ENCODE data around the gene ELAVL2.

Gene ELAVL2

GRCh38 chr9:23820451-23821374, 5.3 kb downstream of the ELAVL2 start:
- TF ChIP-seq CTCF (IDR thresholded peaks at IDR 0.05; ENCODE audit: control insufficient read depth, extremely low read depth, insufficient read depth): no peak
- no peak for DNase-seq (ENCODE audit: low read depth)
- H3K4me3 ChIP-seq (ENCODE audit: low read depth, low read length): peak overlapping the region; percentile 45

GRCh38 chr9:23819403-23819802, 6.6 kb downstream of the ELAVL2 start:
- no peak for DNase-seq (ENCODE audit: low read depth)
- no peak overlapping the region for H3K4me3 ChIP-seq (ENCODE audit: low read depth, low read length)
- TF ChIP-seq CTCF (IDR thresholded peaks at IDR 0.05; ENCODE audit: control insufficient read depth, extremely low read depth, insufficient read depth): no peak

DNA sequence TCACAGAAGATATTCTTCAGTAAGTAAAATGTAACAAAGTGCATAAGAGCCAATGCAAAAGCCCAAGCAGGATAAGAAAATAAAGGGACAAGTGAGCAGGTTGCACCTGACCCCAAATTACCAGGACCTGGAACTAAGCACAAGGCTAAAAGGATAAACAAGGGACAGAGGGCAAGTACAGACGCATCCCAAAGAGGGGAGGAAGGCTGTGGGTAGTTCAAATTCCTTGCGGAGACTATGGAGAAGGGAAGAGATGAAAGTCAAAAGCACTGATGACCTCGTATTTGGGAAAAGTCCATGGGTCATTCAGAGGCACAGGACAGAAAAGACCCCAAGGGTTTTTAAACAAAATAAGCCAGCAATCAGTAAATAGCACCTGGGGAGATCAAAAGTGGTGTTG, 11.8 kb downstream of the ELAVL2 start:
- H3K4me3 ChIP-seq (ENCODE audit: low read depth, low read length): no peak overlapping the region
- DNase-seq (ENCODE audit: low read depth): no peak
- no peak for TF ChIP-seq CTCF (IDR thresholded peaks at IDR 0.05; ENCODE audit: control insufficient read depth, extremely low read depth, insufficient read depth)

DNA sequence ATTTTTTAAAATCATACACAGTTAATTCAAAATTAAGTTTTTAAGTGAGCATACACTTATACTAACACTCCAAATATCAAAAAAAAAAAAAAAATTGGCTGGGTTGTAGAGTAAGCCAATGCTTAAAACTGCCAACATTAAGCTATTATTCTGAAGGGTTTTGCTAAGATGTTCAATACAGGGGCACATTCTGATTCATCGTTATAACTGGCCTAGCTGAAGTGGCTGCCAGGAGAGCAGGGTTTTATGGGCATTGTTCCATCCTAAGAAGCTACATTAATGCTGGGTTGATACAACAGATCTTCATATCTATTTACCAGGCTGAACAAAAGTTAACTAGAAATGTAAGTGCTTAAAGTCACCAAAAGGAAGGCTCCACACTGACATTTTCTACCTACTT, 13.4 kb downstream of the ELAVL2 start:
- TF ChIP-seq CTCF (IDR thresholded peaks at IDR 0.05; ENCODE audit: control insufficient read depth, extremely low read depth, insufficient read depth): no peak
- no peak for DNase-seq (ENCODE audit: low read depth)
- no peak overlapping the region for H3K4me3 ChIP-seq (ENCODE audit: low read depth, low read length)

DNA sequence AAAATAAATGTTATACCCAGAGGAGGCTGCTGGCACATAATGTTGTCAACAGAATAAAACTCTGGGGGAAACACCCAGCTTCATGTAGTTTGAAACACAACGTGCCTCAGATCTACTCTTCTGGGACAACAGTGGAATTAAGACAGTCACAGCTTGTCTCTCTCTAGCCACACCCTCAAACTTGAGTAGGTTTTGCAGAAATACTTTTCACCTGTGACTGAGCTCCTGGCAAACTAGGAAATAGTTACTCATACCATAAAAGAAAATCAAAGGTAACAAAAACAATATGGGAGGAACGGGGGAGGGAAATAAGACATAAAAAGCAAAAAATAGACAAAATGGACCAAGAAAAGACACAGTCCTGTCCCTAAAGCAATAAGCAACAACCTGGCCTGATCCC, 14.4 kb downstream of the ELAVL2 start:
- H3K4me3 ChIP-seq (ENCODE audit: low read depth, low read length): no peak overlapping the region
- DNase-seq (ENCODE audit: low read depth): no peak
- TF ChIP-seq CTCF (IDR thresholded peaks at IDR 0.05; ENCODE audit: control insufficient read depth, extremely low read depth, insufficient read depth): no peak

DNA sequence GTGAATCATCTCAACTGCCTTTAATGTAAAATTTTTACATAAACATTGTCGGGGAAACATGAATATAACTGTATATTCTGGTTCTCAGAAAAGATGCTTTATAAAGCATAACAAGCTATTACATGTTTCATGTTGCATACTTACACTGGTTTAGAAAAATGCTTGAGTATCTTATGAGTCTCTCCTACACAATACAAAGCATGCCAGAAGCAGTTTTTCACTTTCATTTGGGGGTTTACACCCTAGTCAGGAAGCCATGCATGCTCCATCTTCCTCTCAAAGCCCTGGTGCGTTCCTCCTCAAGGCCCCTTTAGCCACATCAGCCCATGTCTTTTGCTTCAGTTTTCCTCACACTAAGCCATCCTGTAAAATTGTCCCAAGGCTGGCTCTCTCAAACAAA, 22.8 kb downstream of the ELAVL2 start:
- no peak overlapping the region for H3K4me3 ChIP-seq (ENCODE audit: low read depth, low read length)
- no peak for TF ChIP-seq CTCF (IDR thresholded peaks at IDR 0.05; ENCODE audit: control insufficient read depth, extremely low read depth, insufficient read depth)
- no peak for DNase-seq (ENCODE audit: low read depth)

DNA sequence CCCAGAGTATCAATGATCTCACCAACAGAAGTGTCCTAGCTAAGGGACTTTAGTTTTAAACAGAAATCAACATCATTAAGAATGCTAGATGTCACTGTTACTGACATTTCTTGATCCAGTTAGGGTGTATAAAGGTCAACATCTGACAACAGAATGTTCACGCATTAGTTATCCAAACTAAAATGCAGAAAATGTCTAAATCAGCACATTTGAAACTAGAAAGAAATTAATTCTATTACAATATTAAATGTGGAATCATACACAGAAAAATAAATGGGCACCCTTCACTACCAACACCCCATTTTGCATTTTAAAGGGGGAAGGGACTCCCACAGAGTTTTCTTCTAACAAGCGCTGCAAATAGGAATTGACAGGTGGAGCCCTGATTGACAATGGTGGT, 24.5 kb downstream of the ELAVL2 start:
- TF ChIP-seq CTCF (IDR thresholded peaks at IDR 0.05; ENCODE audit: control insufficient read depth, extremely low read depth, insufficient read depth): no peak
- no peak for DNase-seq (ENCODE audit: low read depth)
- H3K4me3 ChIP-seq (ENCODE audit: low read depth, low read length): no peak overlapping the region
